Esophagus muscularis mucosa (tissue), 4 donors: ENCODE measurements around the gene POTEC. TPM values are rescaled to one million over a fixed set of nuclear protein-coding genes. Genes with fewer than 3 reads are reported as not detected.
"Not testable (repeated sequence)": the region's sequence is repeated elsewhere in the genome, so short reads cannot be mapped to it uniquely, and the experiment has no call there.

Source experiments
- DNase-seq: peaks from one replicate; pipeline ENCODE4 v3.0.0-alpha.2; 2017; ENCODE audit errors: extremely low spot score
- H3K27ac ChIP-seq, 4 donors: fragments of 200-600 bp; sonication (generic); replicated peaks in 1 of 4; 1 replicate in 3 of 4; 2 replicates in 1 of 4; pipeline ENCODE4 v1.5.1; 2016 to 2019; ENCODE audit warnings: mild to moderate bottlenecking in 1 of 4
- H3K27me3 ChIP-seq, 4 donors: fragments of 200-600 bp; sonication (generic); one replicate each; pipeline versions ENCODE4 v1.5.1 to v1.6.0; 2016 to 2019
- H3K36me3 ChIP-seq, 4 donors: fragments of 200-600 bp; sonication (generic); one replicate each; pipeline ENCODE4 v1.5.1; 2016 to 2019
- H3K4me1 ChIP-seq, 4 donors: fragments of 200-600 bp; sonication (generic); one replicate each; pipeline ENCODE4 v1.5.1; 2016 to 2019
- H3K4me3 ChIP-seq, 4 donors: fragments of 200-600 bp; sonication (generic); 1 replicate in 2 of 4; 2 replicates in 2 of 4; pipeline ENCODE4 v1.5.1; 2016 to 2019; ENCODE audit warnings: mild to moderate bottlenecking in 4 of 4, moderate library complexity in 1 of 4
- H3K9me3 ChIP-seq, 4 donors: fragments of 200-600 bp; sonication (generic); 1 replicate in 3 of 4; 2 replicates in 1 of 4; pipeline ENCODE4 v1.5.1; 2016 to 2019
- CTCF ChIP-seq, 3 experiments: fragments of 200-600 bp in 2 of 3; fragments of 450-650 bp in 1 of 3; sonication (generic) in 2 of 3; IDR thresholded peaks; one replicate each; pipeline ENCODE4 v1.5.1; 2017 to 2019; ENCODE audit warnings: antibody characterized with exemption in 3 of 3, mild to moderate bottlenecking in 2 of 3, moderate library complexity in 1 of 3
- EP300 ChIP-seq: sonication (generic); formaldehyde crosslinking; IDR thresholded peaks from one replicate; pipeline ENCODE4 v1.6.1; 2017; ENCODE audit warnings: antibody characterized with exemption
- POLR2A ChIP-seq: fragments of 450-650 bp; IDR thresholded peaks from one replicate; pipeline ENCODE4 v1.6.1; 2017; ENCODE audit warnings: antibody characterized with exemption, moderate library complexity, mild to moderate bottlenecking, low read depth
- POLR2AphosphoS5 ChIP-seq, 2 donors: sonication (generic); formaldehyde crosslinking; IDR thresholded peaks; one replicate each; pipeline ENCODE4 v1.6.1; 2017; ENCODE audit warnings: antibody characterized with exemption in 2 of 2
- WGBS: methylation state at CpG from one replicate; pipeline ENCODE4 v1.1.5; 2018; 5-methylcytosine and 5-hydroxymethylcytosine counted together
- intact Hi-C: fragments of 100-400 bp; cut with DNase I; formaldehyde crosslinking; loops from one replicate; pipeline ENCODE4 v1.15.1; 2023
- total RNA-seq, 4 donors: library from RNA; depleted of rRNA; stranded (reverse); fragments of >200 nt; gene quantifications; one replicate each; pipeline versions ENCODE4 v1.1.0 to v1.2.1, GENCODE V29; 2016

The POTEC gene
- total RNA-seq, result not detected

- DNase-seq, H3K4me3 ChIP-seq, H3K27me3 ChIP-seq, H3K27ac ChIP-seq, H3K9me3 ChIP-seq, H3K36me3 ChIP-seq, H3K4me1 ChIP-seq, intact Hi-C loops: not testable (repeated sequence)
- 90% methylated on average over 43 of the region's 46 CpGs for WGBS
Measured at GRCh38 chr18:14543446-14543964, at the start of gene POTEC. Gene POTEC (minus strand): TSS chr18:14543600. CDS start chr18:14543146, 454 bp downstream.

- TF ChIP-seq POLR2A (no peak), EP300 (no peak), CTCF (IDR thresholded peaks at IDR 0.05) (no peak), POLR2AphosphoS5 (IDR thresholded peaks at IDR 0.05) (no peak)
- Histone ChIP-seq H3K36me3 (no peaks in the 10 kb centered on the region), H3K9me3 (no peaks in the 10 kb centered on the region), H3K4me3 (no peak overlapping the region), H3K4me1 (no peaks in the 10 kb centered on the region), H3K27me3 (no peaks in the 10 kb centered on the region), H3K27ac (no peak overlapping the region)
- intact Hi-C loops, result no loop called here
- WGBS, result 43% methylated on average over 3 of the region's 3 CpGs
- DNase-seq, result no peak
Measured at GRCh38 chr18:14577971-14578370, 34.6 kb upstream of the POTEC start.

GRCh38 chr18:14559502-14559901, 16.1 kb upstream of the POTEC start:
- H3K36me3 ChIP-seq, H3K27ac ChIP-seq, H3K4me3 ChIP-seq, H3K9me3 ChIP-seq, H3K27me3 ChIP-seq, DNase-seq, H3K4me1 ChIP-seq, intact Hi-C loops: not testable (repeated sequence)
- 56% methylated on average over 2 of the region's 2 CpGs for WGBS

GRCh38 chr18:14531659-14532058, 11.7 kb downstream of the POTEC start:
- H3K36me3 ChIP-seq, H3K4me1 ChIP-seq, intact Hi-C loops, DNase-seq, H3K27ac ChIP-seq, H3K9me3 ChIP-seq, H3K4me3 ChIP-seq, H3K27me3 ChIP-seq: not testable (repeated sequence)
- WGBS, result no CpG with 5 or more reads among the region's 1 CpG

GRCh38 chr18:14510707-14511106, 32.7 kb downstream of the POTEC start:
- H3K27ac ChIP-seq, H3K36me3 ChIP-seq, H3K27me3 ChIP-seq, H3K4me3 ChIP-seq, H3K4me1 ChIP-seq, intact Hi-C loops, H3K9me3 ChIP-seq, DNase-seq: not testable (repeated sequence)
- WGBS, result no CpG with 5 or more reads among the region's 3 CpGs

GRCh38 chr18:14503691-14504090, 39.7 kb downstream of the POTEC start:
- H3K9me3 ChIP-seq, H3K27me3 ChIP-seq, intact Hi-C loops, H3K4me1 ChIP-seq, H3K27ac ChIP-seq, DNase-seq, H3K4me3 ChIP-seq, H3K36me3 ChIP-seq: not testable (repeated sequence)
- WGBS, result 90% methylated on average over 2 of the region's 8 CpGs

GRCh38 chr18:14501894-14502293, 41.5 kb downstream of the POTEC start:
- H3K27ac ChIP-seq, H3K27me3 ChIP-seq, H3K4me1 ChIP-seq, H3K36me3 ChIP-seq, H3K4me3 ChIP-seq, H3K9me3 ChIP-seq, DNase-seq, intact Hi-C loops: not testable (repeated sequence)
- 88% methylated on average over 3 of the region's 4 CpGs for WGBS

- DNase-seq, intact Hi-C loops: not testable (repeated sequence)
- 74% methylated on average over 34 of the region's 47 CpGs for WGBS
Measured at GRCh38 chr18:14489256-14490014, 54.0 kb downstream of the POTEC start.

GRCh38 chr18:14488789-14489188, 54.6 kb downstream of the POTEC start:
- H3K4me3 ChIP-seq, H3K4me1 ChIP-seq, H3K27ac ChIP-seq, H3K27me3 ChIP-seq, intact Hi-C loops, DNase-seq, H3K36me3 ChIP-seq, H3K9me3 ChIP-seq: not testable (repeated sequence)
- 91% methylated on average over 17 of the region's 17 CpGs for WGBS

More at GRCh38 chr18:14489256-14490014, 54.0 kb downstream of the POTEC start:
- H3K4me3 ChIP-seq, H3K27me3 ChIP-seq, H3K9me3 ChIP-seq, H3K36me3 ChIP-seq, H3K4me1 ChIP-seq, H3K27ac ChIP-seq: not testable (repeated sequence)

GRCh38 chr18:14486926-14487580, 56.3 kb downstream of the POTEC start:
- H3K4me1 ChIP-seq, H3K27me3 ChIP-seq, H3K27ac ChIP-seq, intact Hi-C loops, H3K9me3 ChIP-seq, H3K4me3 ChIP-seq, H3K36me3 ChIP-seq, DNase-seq: not testable (repeated sequence)
- WGBS, result 100% methylated on average over 8 of the region's 42 CpGs

- H3K4me3 ChIP-seq, H3K4me1 ChIP-seq, intact Hi-C loops, H3K27me3 ChIP-seq, H3K9me3 ChIP-seq, H3K27ac ChIP-seq, DNase-seq, H3K36me3 ChIP-seq: not testable (repeated sequence)
- 92% methylated on average over 18 of the region's 18 CpGs for WGBS
Measured at GRCh38 chr18:14479076-14479475, 64.3 kb downstream of the POTEC start.
